GM21717 (cell line): ENCODE data around the gene CALY.
"Not testable (repeated sequence)": the region's sequence is repeated elsewhere in the genome, so short reads cannot be mapped to it uniquely, and the experiment has no call there.

ENCODE experiments used
- ATAC-seq: cut with Tn5 transposase; IDR thresholded peaks from one replicate; pipeline ENCODE4 v1.9.1; 2021; ENCODE audit warnings: mild to moderate bottlenecking, moderate library complexity; ENCODE audit not compliant: unreplicated experiment

Gene CALY

DNA sequence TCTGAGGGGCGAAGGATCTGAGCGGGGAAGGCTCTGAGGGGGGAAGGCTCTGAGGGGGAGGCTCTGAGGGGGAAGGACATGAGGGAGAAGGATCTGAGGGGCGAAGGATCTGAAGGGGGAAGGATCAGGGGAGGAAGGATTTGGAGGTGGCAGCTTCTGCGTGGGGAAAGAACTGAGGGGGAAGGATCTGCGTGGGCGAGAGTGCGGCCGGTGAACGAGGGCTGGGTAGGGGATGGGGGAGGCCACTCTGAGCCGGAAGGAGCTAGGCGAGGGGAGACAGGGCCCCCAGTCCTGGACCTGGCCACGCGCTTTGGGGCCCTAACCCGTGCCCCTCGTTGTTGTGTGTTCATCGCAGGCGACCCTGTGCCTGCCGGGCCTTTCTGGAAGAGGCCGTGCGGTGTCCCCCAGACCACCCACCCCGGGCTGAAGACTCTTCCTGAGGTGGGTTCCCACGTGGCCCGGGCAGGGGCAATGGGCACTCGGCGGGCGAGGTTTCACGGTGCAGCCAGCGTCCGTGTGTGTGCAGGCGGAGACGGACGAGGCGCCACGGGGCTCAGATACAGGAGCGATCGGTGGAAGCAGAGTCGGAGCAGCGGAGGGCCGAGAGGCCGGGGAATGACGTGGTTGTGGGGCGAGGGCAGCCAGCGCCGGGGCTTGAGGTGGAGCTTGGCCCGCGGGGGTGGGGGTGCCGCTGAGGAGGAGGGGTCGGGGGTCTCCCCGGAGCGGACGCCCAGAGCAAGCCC lies 2.0 kb downstream of the CALY start:
- ATAC-seq = no peak

DNA sequence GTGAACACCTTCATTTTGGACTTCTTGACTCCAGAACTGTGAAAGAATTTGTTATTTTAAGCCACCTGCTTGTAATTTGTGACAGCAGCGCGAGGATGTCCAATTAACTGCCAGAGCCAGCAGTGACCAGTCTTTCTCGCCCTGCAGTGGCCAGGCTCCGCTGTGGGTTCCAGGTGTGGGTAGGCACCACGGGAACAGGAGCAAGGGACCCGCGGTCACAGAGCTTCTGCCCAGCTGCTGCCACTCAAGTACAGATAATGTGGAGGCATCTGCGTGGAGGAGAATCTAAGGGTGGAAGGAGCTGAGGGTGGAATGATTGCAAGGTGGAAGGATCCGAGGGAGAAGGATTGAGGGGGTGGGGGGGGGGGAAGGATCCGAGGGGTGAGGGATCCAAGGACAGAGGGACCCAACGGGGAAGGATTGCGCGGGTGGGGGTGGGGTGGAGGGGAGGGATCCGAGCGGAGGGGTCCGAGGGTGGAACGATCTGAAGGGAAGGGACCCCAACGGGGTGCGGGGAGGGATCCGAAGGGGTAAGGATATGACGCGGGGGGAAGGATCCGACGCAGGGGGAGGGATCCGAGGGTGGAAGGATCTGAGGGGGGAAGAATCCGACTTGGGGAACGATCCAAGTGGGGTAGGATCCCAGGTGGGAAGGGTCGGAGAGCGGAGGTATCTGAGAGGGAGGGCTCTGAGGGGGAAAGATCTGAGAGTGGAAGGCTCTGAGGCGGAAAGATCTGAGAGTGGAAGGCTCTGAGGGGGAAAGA lies 3.6 kb downstream of the CALY start:
- no peak for ATAC-seq

DNA sequence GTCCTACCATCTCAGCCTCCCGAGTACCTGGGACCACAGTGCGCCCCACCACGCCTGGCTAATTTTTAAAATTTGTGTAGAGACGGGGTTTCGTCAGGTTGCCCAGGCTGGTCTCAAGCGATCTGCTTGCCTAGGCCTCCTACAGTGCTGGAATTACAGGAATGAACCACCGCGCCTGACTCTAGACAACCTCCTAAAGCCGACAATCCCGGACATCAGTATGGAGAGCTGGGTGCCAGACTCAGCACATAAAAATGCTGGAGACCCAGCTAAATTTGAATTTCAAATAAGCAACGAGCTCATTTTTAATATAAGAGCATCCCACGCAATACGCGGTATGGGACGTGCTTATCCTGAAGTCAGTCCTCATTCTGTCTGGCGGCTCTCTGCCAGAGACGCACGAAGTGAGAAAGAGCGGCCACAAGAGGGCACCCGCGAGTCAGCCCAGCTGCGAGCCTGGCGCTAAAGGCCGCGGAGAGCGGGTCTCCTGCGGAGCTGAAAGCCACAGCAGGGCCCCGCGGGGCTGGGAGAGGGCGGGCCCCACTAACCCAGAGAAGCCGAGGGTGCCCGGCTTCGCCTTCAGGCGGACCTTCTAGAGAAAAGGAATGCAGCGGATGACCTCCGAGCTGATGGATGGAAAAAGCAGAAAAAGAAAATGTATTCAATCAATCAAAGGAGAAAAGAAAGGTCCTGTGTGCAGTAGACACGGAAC lies 7.0 kb downstream of the CALY start:
- ATAC-seq = peak; percentile 84

DNA sequence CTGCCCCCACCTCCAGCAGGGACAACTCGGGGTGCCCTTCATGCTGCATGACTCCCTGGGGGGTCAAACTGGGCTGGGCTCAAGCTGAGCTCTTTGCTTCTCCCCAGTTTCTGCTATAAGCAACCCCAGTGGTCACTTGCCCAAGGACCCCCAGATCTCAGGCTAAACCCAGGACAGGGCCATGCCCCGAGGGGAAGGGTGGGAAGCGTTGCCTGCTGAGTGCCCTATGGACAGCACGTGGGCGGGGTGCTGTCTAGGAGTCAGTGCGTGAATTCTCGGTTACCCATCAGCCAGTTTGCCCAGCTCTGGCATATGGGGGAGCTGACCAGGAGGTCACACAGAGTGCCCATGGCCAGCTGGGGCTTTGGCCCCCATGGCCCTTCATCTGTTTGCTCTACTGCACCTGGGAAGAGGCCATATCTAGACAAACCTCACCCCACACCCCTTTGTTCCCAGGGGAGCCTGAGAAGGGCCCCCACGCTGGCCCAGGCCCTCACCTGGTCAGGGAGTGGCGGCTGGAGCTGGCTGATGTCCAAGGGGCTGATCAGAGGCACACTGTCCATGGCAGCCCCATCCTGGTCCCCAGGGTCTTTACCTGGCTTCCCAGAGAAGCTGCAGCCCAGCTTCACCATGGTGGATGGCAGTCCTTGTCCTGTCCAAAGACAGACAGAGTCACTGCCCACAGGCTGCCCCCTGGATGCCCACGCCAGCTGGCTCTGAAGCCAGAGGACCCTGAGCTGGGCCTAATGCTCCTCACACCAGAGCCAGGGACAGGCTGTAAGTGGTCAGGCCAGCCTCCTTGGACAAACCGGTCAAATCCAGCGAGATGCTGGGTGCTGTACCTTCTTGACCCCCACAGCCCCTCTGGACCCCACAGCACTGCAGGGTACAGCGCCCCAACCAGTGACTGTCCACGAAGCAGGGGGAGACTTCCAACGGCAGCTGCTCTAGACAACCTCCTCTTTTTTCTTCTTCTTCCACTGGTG lies 8.0 kb downstream of the CALY start:
- no peak for ATAC-seq

DNA sequence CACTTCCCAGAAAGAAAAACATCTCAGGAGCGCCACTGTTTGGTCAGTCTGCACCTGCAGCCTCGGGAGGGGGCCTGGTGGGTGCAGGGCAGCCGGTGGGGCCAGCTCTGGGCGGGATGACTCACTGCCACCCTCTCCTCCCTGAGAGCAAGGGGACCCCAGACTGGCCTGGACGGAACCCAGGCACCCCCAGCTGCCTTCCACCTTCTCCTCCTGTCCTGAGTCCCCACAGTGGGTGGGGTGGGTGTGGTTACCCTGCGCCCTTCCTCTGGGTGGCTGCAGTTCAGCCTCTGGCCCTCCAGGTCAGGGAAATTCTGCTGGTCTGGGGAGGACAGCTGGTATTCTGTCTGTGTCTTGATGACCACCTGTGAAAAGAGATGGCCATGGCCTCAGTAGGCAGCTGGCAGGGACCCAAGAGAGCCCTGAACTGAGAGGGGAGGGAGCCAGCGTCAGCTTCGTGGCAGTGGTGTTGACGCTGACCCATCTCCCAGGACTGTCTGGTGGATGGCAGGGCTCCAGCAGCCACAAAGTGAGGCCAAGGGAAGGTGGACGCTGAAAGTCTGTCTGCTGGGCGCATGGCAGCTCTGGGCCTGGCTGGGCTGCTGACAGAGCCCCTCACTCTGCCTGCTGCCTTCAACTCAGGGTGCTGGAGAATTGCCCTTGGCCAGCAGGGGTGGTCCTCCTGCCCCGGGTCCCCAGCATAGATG lies 8.9 kb downstream of the CALY start:
- no peak for ATAC-seq

DNA sequence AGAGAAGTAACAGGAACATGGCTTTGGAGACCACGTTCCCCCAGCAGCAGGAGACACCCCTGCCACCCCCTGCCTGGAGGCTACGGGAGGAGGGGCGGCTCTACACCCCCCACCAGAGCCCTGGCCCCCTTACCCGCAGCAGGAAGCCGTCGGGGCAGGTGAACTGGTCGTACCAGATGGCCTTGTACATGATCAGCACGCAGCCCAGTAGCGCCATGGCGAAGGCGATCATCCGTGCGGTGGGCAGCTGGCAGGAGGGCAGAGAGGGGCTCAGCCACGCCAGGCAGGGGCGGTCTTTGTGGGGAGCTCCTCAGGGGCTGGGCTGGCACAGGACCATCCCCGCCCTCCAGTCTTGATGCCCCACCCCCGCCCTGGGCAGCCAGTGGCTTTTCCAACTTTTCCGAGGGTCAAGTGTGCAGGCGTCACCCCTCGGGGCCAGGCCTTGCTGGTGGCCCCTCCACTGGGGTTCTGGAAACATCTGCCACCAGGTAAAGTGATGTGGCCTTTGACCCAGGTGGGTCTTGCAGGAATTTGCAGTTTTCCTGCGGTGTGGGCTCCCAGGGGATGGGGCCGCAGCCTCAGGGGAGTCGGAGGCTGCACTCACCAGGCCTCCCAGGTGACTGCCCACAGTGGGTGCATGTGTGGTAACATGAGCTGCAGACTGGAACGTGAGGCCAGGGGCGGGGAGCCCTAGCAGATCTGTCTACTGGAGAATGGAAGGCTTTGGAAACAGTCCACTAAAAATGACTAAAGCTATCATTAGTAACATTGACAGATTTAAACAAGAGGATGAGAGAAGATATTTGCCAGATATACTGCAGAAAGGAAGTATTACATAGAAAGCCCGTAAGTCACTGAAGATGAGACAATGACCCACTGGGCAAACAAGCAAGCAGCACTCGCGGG lies 9.7 kb downstream of the CALY start:
- no peak for ATAC-seq

DNA sequence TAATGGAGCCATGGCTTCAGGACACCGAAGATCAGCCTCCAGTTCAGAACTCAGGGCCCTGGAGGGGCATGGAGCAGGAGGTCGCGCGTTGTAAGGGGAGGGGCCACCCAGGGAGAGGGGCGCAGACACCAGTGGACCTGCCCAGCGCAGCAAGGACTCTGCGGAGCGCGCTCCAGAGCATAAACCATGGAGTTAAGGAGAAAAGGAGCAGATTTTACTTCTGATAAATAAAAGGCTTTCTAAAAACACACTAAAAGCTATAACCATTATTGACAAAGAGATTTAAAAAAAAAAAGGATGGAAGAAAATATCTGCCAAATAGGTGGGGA lies 10.5 kb downstream of the CALY start:
- ATAC-seq = no peak

DNA sequence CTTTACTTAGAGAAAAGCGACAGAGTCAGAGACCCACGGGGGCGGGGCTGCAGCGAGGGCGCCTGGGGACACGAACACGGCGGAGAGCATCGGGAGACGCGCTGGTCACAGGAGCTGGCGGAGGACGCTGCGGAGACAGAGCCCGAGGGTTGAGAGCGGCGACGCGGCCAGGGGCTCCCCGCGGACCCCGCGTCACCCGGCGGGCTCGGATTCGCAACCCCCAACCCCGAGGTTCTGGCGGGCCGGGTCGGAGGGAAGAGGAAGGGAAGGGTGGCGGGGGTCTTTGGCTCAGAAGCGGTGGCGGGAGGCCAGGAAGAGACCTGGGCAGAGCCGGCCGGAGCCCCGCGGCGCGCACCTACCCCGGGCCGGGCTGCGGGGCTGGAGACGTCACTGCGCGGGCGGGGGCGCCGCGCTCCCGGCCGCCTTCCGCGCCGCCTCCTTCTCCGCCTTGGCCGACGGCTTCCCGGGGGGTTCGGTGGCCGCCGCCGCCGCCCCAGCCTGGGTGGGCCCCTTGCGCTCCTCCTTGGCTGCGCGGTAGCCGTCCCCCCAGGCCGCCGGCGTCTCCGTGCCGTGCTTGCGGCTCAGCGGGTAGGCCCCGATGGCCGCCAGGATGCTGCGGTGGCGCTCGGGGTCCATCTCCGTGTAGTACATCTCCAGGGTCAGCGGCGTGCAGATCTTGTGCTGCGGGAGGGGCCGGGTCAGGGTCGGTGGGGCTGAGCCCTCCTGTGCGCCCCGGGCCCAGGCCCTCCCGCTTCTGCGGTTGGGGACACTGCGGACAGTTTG lies 11.1 kb downstream of the CALY start:
- no peak for ATAC-seq

DNA sequence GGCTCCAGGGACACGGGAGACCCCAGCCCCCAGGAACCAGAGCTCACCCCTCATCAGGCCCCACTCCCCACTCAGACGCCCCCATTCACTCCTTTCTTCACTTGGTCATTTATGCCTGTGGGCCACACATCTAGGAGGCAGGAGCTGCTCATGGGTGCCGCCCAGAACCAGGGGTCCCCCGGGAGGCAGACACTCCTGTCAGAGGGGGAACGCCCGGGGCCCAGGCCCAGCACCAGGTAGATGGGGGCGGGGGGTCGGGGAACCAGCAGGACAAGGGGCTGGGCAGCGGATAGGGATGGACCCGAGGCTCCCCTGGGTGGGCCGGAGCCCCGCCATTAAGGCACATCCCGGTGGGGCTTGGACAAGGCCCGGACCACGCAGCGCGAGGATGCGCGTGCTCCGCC lies 11.8 kb downstream of the CALY start:
- ATAC-seq = no peak

DNA sequence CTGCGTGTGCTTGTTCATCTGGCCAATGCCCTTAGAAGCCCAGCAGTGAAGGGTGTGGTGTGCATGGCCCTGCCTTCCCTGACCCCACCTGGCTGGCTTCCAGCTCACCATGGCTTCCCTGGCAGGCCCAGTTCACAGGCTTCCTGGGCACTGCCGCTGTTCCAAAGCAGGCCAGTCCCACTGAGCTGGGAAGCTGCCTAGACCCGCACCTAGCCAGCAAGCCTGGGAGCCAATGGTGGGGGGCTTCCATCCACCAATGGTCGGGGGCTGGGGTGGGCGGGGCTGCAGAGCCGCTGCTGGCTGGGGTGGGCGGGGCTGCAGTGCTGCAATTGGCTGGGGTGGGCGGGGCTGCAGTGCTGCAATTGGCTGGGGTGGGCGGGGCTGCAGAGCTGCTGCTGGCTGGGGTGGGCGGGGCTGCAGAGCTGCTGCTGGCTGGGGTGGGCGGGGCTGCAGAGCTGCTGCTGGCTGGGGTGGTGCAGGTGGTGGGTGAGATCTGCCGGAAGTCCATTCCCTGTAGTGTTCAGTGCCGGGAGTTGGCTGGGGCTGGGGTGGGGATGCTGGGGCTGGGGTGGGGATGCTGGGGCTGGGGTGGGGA lies 12.4 kb downstream of the CALY start:
- no peak for ATAC-seq

DNA sequence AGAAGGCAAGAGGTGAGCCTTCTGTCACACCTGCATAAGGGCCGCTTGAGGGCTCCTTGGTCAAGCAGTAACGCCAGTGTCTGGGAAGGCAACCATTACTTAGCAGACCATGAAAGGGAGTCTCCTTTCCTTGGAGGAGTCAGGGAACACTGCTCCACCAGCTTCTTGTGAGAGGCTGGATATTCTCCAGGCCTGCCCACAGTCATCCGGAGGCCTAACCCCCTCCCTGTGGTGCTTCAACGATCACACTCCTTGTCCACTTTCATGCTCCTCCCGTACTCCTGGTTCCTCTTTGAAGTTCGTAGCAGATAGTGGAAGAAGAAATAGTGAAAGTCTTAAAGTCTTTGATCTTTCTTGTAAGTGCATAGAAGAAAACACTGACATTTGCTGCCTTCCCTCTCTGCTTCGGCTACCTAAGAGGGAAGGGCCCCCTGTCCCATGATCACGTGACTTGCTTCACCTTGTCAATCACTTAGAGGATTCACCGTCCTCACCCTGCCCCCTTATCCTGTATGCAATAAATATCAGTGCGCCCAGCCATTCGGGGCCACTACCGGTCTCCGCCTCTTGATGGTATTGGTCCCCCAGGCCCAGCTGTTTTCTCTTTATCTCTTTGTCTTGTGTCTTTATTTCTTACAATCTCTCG lies 14.5 kb downstream of the CALY start:
- ATAC-seq = not testable (repeated sequence)

DNA sequence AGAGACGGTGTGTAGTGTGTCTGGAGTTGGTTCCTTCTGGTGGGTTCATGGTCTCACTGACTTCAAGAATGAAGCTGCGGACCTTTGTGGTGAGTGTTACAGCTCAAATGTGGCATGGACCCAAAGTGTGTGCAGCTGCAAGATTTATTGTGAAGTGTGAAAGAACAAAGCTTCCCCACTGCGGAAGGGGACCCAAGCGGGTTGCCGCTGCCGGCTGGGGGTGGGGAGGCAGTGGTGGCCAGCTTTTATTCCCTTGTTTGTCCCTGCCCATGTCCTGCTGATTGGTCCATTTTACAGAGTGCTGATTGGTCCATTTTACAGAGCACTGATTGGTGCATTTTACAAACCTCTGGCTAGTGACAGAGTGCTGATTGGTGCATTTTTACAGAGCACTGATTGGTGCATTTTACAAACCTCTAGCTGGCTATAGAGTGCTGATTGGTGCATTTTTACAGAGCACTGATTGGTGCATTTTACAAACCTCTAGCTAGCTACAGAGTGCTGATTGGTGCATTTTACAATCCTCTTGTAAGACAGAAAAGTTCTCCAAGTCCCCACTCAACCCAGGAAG lies 15.8 kb downstream of the CALY start:
- ATAC-seq = not testable (repeated sequence)

DNA sequence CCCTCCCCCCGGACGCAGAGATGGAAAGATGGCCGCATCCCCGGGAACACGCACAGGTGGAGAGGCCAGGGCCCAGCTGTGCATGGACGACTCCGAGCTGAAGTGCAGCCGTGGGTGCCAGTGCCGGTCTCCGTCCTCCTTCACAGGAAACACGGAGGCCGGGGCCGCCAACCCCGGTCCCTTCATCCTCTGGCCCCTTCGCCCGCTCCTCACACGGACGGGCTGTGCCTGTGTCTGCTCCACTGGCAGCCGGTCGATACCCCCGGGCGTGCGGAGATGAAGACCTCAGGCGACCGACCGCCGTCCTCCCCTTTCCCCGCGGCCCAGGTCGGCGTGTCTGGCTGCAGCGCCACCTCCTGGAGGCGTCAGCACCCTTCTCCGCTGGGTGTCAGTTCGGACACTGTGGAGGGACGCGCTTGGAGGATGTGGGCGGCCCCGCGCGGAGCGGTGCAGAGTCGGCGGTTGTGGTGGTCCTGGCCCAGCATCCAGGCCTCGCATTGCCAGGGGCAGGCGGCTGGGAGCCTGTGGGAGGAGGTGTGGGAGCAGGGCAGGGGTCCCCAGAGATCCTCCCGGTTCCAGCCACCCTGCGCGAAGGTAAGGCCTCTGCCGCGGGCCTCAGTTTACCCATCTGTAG lies 18.1 kb downstream of the CALY start:
- peak; percentile 72 for ATAC-seq

DNA sequence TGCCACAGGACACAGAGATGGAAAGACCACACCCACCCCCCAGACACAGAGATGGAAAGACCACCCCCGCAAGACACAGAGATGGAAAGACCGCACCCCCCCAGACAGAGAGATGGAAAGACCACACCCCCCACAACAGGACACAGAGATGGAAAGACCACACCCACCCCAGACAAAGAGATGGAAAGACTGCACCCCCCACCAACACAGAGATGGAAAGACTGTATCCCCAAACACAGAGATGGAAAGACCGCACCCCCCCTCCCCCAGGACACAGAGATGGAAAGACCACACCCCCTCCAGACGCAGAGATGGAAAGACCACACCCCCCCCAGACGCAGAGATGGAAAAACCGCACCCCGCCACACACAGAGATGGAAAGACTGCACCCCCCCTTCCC lies 20.0 kb downstream of the CALY start:
- ATAC-seq = no peak

DNA sequence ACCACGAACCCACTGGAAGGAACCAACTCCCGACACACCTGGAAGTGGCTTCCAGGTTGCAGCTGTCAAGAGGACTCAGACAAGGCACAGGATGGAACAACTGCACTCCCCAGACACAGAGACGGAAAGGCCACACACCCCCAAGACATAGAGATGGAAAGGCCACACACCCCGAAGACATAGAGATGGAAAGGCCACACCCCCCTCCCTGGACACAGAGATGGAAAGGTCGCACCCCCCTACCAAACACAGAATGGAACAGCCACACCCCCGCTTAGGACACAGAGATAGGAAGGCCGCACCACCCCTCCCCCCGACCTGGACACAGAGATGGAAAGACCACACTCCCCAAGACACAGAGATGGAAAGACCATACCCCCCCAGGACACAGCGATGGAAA lies 20.4 kb downstream of the CALY start:
- no peak for ATAC-seq

DNA sequence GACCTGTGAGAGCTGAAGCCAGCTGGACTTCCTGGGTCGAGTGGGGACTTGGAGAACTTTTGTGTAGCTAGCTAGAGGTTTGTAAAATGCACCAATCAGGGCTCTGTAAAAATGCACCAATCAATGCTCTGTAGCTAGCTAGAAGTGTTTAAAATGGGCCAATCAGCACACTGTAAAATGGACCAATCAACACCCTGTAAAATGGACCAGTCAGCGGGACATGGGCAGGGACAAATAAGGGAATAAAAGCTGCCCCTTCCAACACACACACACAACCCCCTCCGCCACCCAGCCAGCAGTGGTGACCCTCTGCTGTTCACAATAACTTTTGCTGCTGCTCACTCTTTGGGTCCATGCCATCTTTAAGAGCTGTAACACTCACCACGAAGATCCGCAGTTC lies 20.8 kb downstream of the CALY start:
- ATAC-seq = no peak

DNA sequence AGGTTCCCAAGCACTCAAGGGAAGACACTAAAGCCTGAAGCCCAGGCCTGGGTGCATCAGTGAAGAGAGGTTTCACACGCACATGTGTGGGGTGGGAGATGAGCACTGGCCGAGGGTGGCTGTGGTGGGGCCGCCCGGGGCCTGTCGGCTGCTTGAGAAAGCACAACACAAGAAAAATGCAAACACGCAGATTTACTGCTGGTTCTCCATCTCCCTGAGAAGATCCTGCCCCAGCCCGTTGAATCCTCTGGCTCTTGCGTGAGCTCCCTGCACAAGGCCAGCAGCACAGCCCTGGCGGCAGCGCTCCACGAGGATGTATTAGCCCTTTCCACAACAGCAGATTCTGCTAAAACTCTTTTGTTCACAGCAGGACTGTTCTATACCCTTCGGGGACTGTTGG lies 21.8 kb downstream of the CALY start:
- ATAC-seq = no peak
